Measurements from ENCODE around the gene HSD17B14.
"Not testable (repeated sequence)": the region's sequence is repeated elsewhere in the genome, so short reads cannot be mapped to it uniquely, and the experiment has no call there.

Gene HSD17B14

GRCh38 chr19:48796298-48797083 is 39.8 kb downstream of the HSD17B14 start:
- no peak for DNase-seq

- DNase-seq, result no peak
These were observed 40.6 kb downstream of the HSD17B14 start for GRCh38 chr19:48795685-48796070.

- DNase-seq, result peak; percentile 69 to 80 (median 70)
These were observed 41.1 kb downstream of the HSD17B14 start for GRCh38 chr19:48795055-48795684.

- DNase-seq, result no peak
These were observed 42.0 kb downstream of the HSD17B14 start for GRCh38 chr19:48794291-48794690.

GRCh38 chr19:48793271-48793670 is 43.0 kb downstream of the HSD17B14 start:
- DNase-seq, result no peak

GRCh38 chr19:48787331-48787730 is 49.0 kb downstream of the HSD17B14 start:
- DNase-seq, result not testable (repeated sequence)

GRCh38 chr19:48786422-48786821 is 49.9 kb downstream of the HSD17B14 start:
- not testable (repeated sequence) for DNase-seq

- no peak for DNase-seq
These were observed 51.8 kb downstream of the HSD17B14 start for GRCh38 chr19:48784527-48784926.

- DNase-seq, result no peak
These were observed 55.5 kb downstream of the HSD17B14 start for GRCh38 chr19:48780631-48781391.

- DNase-seq, result no peak
These were observed 56.7 kb downstream of the HSD17B14 start for GRCh38 chr19:48779636-48780035.

GRCh38 chr19:48777720-48778119 is 58.6 kb downstream of the HSD17B14 start:
- DNase-seq, result no peak

- DNase-seq, result no peak
These were observed 59.2 kb downstream of the HSD17B14 start for GRCh38 chr19:48777139-48777538.

GRCh38 chr19:48772503-48772953 is 63.8 kb downstream of the HSD17B14 start:
- DNase-seq, result no peak

GRCh38 chr19:48770734-48771472 is 65.4 kb downstream of the HSD17B14 start:
- no peak for DNase-seq

- no peak for DNase-seq
These were observed 66.0 kb downstream of the HSD17B14 start for GRCh38 chr19:48770266-48770665.

GRCh38 chr19:48768994-48769713 is 67.1 kb downstream of the HSD17B14 start:
- DNase-seq, result no peak

GRCh38 chr19:48768171-48768753 is 68.0 kb downstream of the HSD17B14 start:
- DNase-seq, result not testable (repeated sequence)

- DNase-seq, result not testable (repeated sequence)
These were observed 70.5 kb downstream of the HSD17B14 start for GRCh38 chr19:48765816-48766215.

Measured in activated naive CD4-positive, alpha-beta T cell (primary cell).